ENCODE data around the gene WSCD1.

The WSCD1 gene

GRCh38 chr17:6075845-6076244 lies 5.7 kb downstream of the WSCD1 start:
- TF ChIP-seq SP1 (IDR thresholded peaks at IDR 0.05): no peak
- TF ChIP-seq TARDBP (IDR thresholded peaks at IDR 0.05): no peak
- TF ChIP-seq FOXK2 (IDR thresholded peaks at IDR 0.05): no peak
- no peak for TF ChIP-seq HDGF (IDR thresholded peaks at IDR 0.05; ENCODE audit: borderline replicate concordance)
- no peak for TF ChIP-seq CTBP1 (IDR thresholded peaks at IDR 0.05; ENCODE audit: borderline replicate concordance)
- TF ChIP-seq L3MBTL2 (conservative IDR thresholded peaks at IDR 0.05): no peak
- TF ChIP-seq ZNF384 (IDR thresholded peaks at IDR 0.05): no peak
- TF ChIP-seq NFRKB (IDR thresholded peaks at IDR 0.05): no peak
- no peak for TF ChIP-seq PKNOX1 (IDR thresholded peaks at IDR 0.05)
- TF ChIP-seq LEF1 (IDR thresholded peaks at IDR 0.05; ENCODE audit: borderline replicate concordance): no peak
- TF ChIP-seq ELF4 (IDR thresholded peaks at IDR 0.05): no peak
- CTCF ChIA-PET: no interaction called here
- DNase-seq (ENCODE audit: extremely low spot score): no peak
- POLR2A ChIA-PET: no interaction called here

- TF ChIP-seq FOXK2 (IDR thresholded peaks at IDR 0.05) (no peak), CTBP1 (IDR thresholded peaks at IDR 0.05; ENCODE audit: borderline replicate concordance) (no peak), FOXM1 (IDR thresholded peaks at IDR 0.05; ENCODE audit: borderline replicate concordance) (no peak), FOXA1 (IDR thresholded peaks at IDR 0.05) (no peak), NFRKB (IDR thresholded peaks at IDR 0.05) (no peak), ELF4 (IDR thresholded peaks at IDR 0.05) (no peak), PKNOX1 (IDR thresholded peaks at IDR 0.05) (no peak)
- ChIA-PET POLR2A (no interaction called here), CTCF (no interaction called here)
Observed at GRCh38 chr17:6077752-6078151, 7.6 kb downstream of the WSCD1 start.

GRCh38 chr17:6078458-6078871 lies 8.3 kb downstream of the WSCD1 start:
- ChIA-PET POLR2A (no interaction called here), CTCF (no interaction called here)
- DNase-seq (ENCODE audit: extremely low spot score): no peak
- TF ChIP-seq FOXA1 (IDR thresholded peaks at IDR 0.05) (no peak), ZNF384 (IDR thresholded peaks at IDR 0.05) (no peak), ELF4 (IDR thresholded peaks at IDR 0.05) (no peak), SUZ12 (IDR thresholded peaks at IDR 0.05) (no peak), HDGF (IDR thresholded peaks at IDR 0.05; ENCODE audit: borderline replicate concordance) (no peak), LEF1 (IDR thresholded peaks at IDR 0.05; ENCODE audit: borderline replicate concordance) (no peak), PKNOX1 (IDR thresholded peaks at IDR 0.05) (no peak), NFRKB (IDR thresholded peaks at IDR 0.05) (no peak), SP1 (IDR thresholded peaks at IDR 0.05) (no peak), CTBP1 (IDR thresholded peaks at IDR 0.05; ENCODE audit: borderline replicate concordance) (no peak), TARDBP (IDR thresholded peaks at IDR 0.05) (no peak)

More at GRCh38 chr17:6077752-6078151, 7.6 kb downstream of the WSCD1 start:
- no peak for DNase-seq (ENCODE audit: extremely low spot score)

GRCh38 chr17:6079155-6079888 lies 9.1 kb downstream of the WSCD1 start:
- TF ChIP-seq CTBP1 (IDR thresholded peaks at IDR 0.05; ENCODE audit: borderline replicate concordance) (no peak), SP1 (IDR thresholded peaks at IDR 0.05) (no peak), ARNT (IDR thresholded peaks at IDR 0.05) (no peak), SUZ12 (IDR thresholded peaks at IDR 0.05) (no peak), FOXK2 (IDR thresholded peaks at IDR 0.05) (no peak), FOXM1 (IDR thresholded peaks at IDR 0.05; ENCODE audit: borderline replicate concordance) (no peak), PKNOX1 (IDR thresholded peaks at IDR 0.05) (no peak), TARDBP (IDR thresholded peaks at IDR 0.05) (no peak), ELF4 (IDR thresholded peaks at IDR 0.05) (no peak), BHLHE40 (IDR thresholded peaks at IDR 0.05; ENCODE audit: borderline replicate concordance) (no peak)
- no peak for DNase-seq (ENCODE audit: extremely low spot score)
- ChIA-PET CTCF (no interaction called here), POLR2A (no interaction called here)

GRCh38 chr17:6079960-6080359 lies 9.8 kb downstream of the WSCD1 start:
- no peak for DNase-seq (ENCODE audit: extremely low spot score)
- CTCF ChIA-PET: no interaction called here
- POLR2A ChIA-PET: no interaction called here
- no peak for TF ChIP-seq FOXM1 (IDR thresholded peaks at IDR 0.05; ENCODE audit: borderline replicate concordance)
- TF ChIP-seq ARNT (IDR thresholded peaks at IDR 0.05): no peak
- no peak for TF ChIP-seq BHLHE40 (IDR thresholded peaks at IDR 0.05; ENCODE audit: borderline replicate concordance)
- TF ChIP-seq SP1 (IDR thresholded peaks at IDR 0.05): no peak
- TF ChIP-seq NFRKB (IDR thresholded peaks at IDR 0.05): no peak
- TF ChIP-seq SUZ12 (IDR thresholded peaks at IDR 0.05): no peak
- no peak for TF ChIP-seq FOXA1 (IDR thresholded peaks at IDR 0.05)

GRCh38 chr17:6080711-6081430 lies 10.7 kb downstream of the WSCD1 start:
- ChIA-PET POLR2A (no interaction called here), CTCF (no interaction called here)
- no peak for DNase-seq (ENCODE audit: extremely low spot score)
- no peak for TF ChIP-seq FOXK2 (IDR thresholded peaks at IDR 0.05)
- no peak for TF ChIP-seq ARNT (IDR thresholded peaks at IDR 0.05)
- no peak for TF ChIP-seq FOXA1 (IDR thresholded peaks at IDR 0.05)
- TF ChIP-seq L3MBTL2 (conservative IDR thresholded peaks at IDR 0.05): no peak
- TF ChIP-seq SP1 (IDR thresholded peaks at IDR 0.05): no peak
- no peak for TF ChIP-seq BHLHE40 (IDR thresholded peaks at IDR 0.05; ENCODE audit: borderline replicate concordance)
- TF ChIP-seq ZNF384 (IDR thresholded peaks at IDR 0.05): no peak
- TF ChIP-seq LEF1 (IDR thresholded peaks at IDR 0.05; ENCODE audit: borderline replicate concordance): no peak
- no peak for TF ChIP-seq HDGF (IDR thresholded peaks at IDR 0.05; ENCODE audit: borderline replicate concordance)
- no peak for TF ChIP-seq PKNOX1 (IDR thresholded peaks at IDR 0.05)
- TF ChIP-seq FOXM1 (IDR thresholded peaks at IDR 0.05; ENCODE audit: borderline replicate concordance): no peak
